Natural killer cell (primary cell): ENCODE results near the gene ARHGDIG. TPM values are rescaled to one million over a fixed set of nuclear protein-coding genes. Genes with fewer than 3 reads are reported as not detected.

Experiments
- ATAC-seq, 3 donors: fragments of 150-1000 bp in 2 of 3; fragments of 200-7000 bp in 1 of 3; cut with Tn5 transposase; 1 replicate in 1 of 3; 2 replicates in 2 of 3; pipeline ENCODE4 v1.10.0; 2021; ENCODE audit warnings: mild to moderate bottlenecking in 2 of 3, moderate library complexity in 2 of 3
- DNase-seq, 2 donors: peaks; one replicate each; pipeline versions ENCODE4 v3.0.0 to v3.0.0-alpha.2; 2013 to 2021; ENCODE audit warnings: mixed read lengths in 1 of 2
- H3K27ac ChIP-seq: one replicate; pipeline ENCODE4 v1.5.1; 2013; ENCODE audit warnings: mild to moderate bottlenecking, low read length
- H3K27me3 ChIP-seq: one replicate; pipeline ENCODE4 v1.6.1; 2013; ENCODE audit warnings: low read length; ENCODE audit not compliant: control insufficient read depth, insufficient read depth
- H3K36me3 ChIP-seq: one replicate; pipeline ENCODE4 v1.6.1; 2013; ENCODE audit warnings: low read length; ENCODE audit not compliant: control insufficient read depth, insufficient read depth
- H3K4me1 ChIP-seq: one replicate; pipeline ENCODE4 v1.6.1; 2013; ENCODE audit warnings: low read length; ENCODE audit not compliant: control insufficient read depth, insufficient read depth
- H3K4me3 ChIP-seq: one replicate; pipeline ENCODE4 v1.5.1; 2013; ENCODE audit warnings: low read length
- H3K9me3 ChIP-seq: one replicate; pipeline ENCODE4 v1.6.1; 2013; ENCODE audit warnings: low read length; ENCODE audit not compliant: control insufficient read depth, insufficient read depth
- H3K27ac Mint-ChIP-seq, 2 donors: one replicate each; pipeline ENCODE4 v1.8.0; 2022; ENCODE audit warnings: mild to moderate bottlenecking in 2 of 2, mixed read lengths in 2 of 2, moderate library complexity in 1 of 2
- H3K27me3 Mint-ChIP-seq, 2 donors: one replicate each; pipeline ENCODE4 v1.8.0; 2022; ENCODE audit warnings: low read depth in 2 of 2, mixed read lengths in 2 of 2
- H3K36me3 Mint-ChIP-seq: one replicate; pipeline ENCODE4 v1.8.0; 2022; ENCODE audit warnings: mixed read lengths
- H3K4me1 Mint-ChIP-seq, 2 donors: one replicate each; pipeline ENCODE4 v1.8.0; 2022; ENCODE audit warnings: mixed read lengths in 2 of 2
- H3K4me3 Mint-ChIP-seq: one replicate; pipeline ENCODE4 v1.8.0; 2022; ENCODE audit warnings: mild to moderate bottlenecking, moderate library complexity, mixed read lengths
- H3K9me3 Mint-ChIP-seq, 2 donors: one replicate each; pipeline ENCODE4 v1.8.0; 2022; ENCODE audit warnings: mixed read lengths in 2 of 2
- CTCF ChIP-seq: fragments of 200-600 bp; IDR thresholded peaks from one replicate; pipeline ENCODE4 v1.8.0; 2022; ENCODE audit warnings: antibody characterized with exemption
- WGBS: methylation state at CpG from one replicate; pipeline ENCODE4 v1.1.7; 2013; ENCODE audit warnings: missing lambda C conversion rate; ENCODE audit not compliant: insufficient coverage; 5-methylcytosine and 5-hydroxymethylcytosine counted together
- intact Hi-C: fragments of 100-400 bp; cut with micrococcal nuclease; formaldehyde crosslinking; loops from one replicate; pipeline ENCODE4 v1.14.2; 2022
- total RNA-seq, 4 donors: library from RNA; stranded (reverse); fragments of 120-200 nt in 1 of 4; gene quantifications; one replicate each; pipeline versions ENCODE4 v1.2.3 to v1.2.4, GENCODE V29; 2013 to 2022

Gene ARHGDIG
- total RNA-seq, 3 donors from 2014 or later (not counting 1 experiment from before 2014, with no cell fraction given) = 0.49 to 1.4 TPM; not detected in 1

GRCh38 chr16:239948-240277 is 40.5 kb upstream of the ARHGDIG start:
- no peak for ATAC-seq
- no peak for TF ChIP-seq CTCF
- no peaks in the 10 kb centered on the region for H3K27me3 ChIP-seq
- no peak overlapping the region for H3K4me3 ChIP-seq
- Mint-ChIP-seq H3K27ac (peak overlapping the region in 1 of 2 donors; percentile 63), H3K36me3 (no peaks in the 10 kb centered on the region), H3K27me3 (no peaks in the 10 kb centered on the region), H3K4me1 (peaks cover 35 to 46% of the 10 kb centered on the region in 2 donors), H3K4me3 (peak overlapping the region; percentile 19), H3K9me3 (no peaks in the 10 kb centered on the region)
- no peak overlapping the region for H3K27ac ChIP-seq
- H3K36me3 ChIP-seq = no peaks in the 10 kb centered on the region
- intact Hi-C loops = no loop called here
- peaks cover 39% of the 10 kb centered on the region for H3K4me1 ChIP-seq
- 97% methylated on average over 3 of the region's 3 CpGs for WGBS
- H3K9me3 ChIP-seq = no peaks in the 10 kb centered on the region
- no peak for DNase-seq

- Mint-ChIP-seq H3K27ac (peak overlapping the region in 1 of 2 donors; percentile 63), H3K27me3 (no peaks in the 10 kb centered on the region), H3K4me3 (peak overlapping the region; percentile 42), H3K9me3 (no peaks in the 10 kb centered on the region), H3K4me1 (peaks cover 28 to 43% of the 10 kb centered on the region in 2 donors), H3K36me3 (no peaks in the 10 kb centered on the region)
- Histone ChIP-seq H3K27me3 (no peaks in the 10 kb centered on the region), H3K36me3 (no peaks in the 10 kb centered on the region), H3K9me3 (no peaks in the 10 kb centered on the region), H3K4me3 (no peak overlapping the region), H3K4me1 (peaks cover 33% of the 10 kb centered on the region), H3K27ac (no peak overlapping the region)
- ATAC-seq (peak in 2 of 3 donors; percentile 53 to 62), DNase-seq (no peak)
- TF ChIP-seq CTCF = no peak
- WGBS = 39% methylated on average over 8 of the region's 8 CpGs
- intact Hi-C loops = no loop called here
Observed at GRCh38 chr16:240559-240958, 39.8 kb upstream of the ARHGDIG start.

- Histone ChIP-seq H3K27me3 (no peaks in the 10 kb centered on the region), H3K36me3 (no peaks in the 10 kb centered on the region), H3K9me3 (no peaks in the 10 kb centered on the region), H3K4me1 (peaks cover 35% of the 10 kb centered on the region), H3K27ac (no peak overlapping the region), H3K4me3 (no peak overlapping the region)
- TF ChIP-seq CTCF = no peak
- no peak overlapping the region for H3K27ac Mint-ChIP-seq
- no peaks in the 10 kb centered on the region for H3K27me3 Mint-ChIP-seq
- intact Hi-C loops = no loop called here
- no peaks in the 10 kb centered on the region for H3K36me3 Mint-ChIP-seq
- no peaks in the 10 kb centered on the region for H3K9me3 Mint-ChIP-seq
- peak in 1 of 3 donors; percentile 35 for ATAC-seq
- no peak overlapping the region for H3K4me3 Mint-ChIP-seq
- WGBS = 79% methylated on average over 7 of the region's 10 CpGs
- peaks cover 32 to 48% of the 10 kb centered on the region in 2 donors for H3K4me1 Mint-ChIP-seq
- DNase-seq = no peak
Observed at GRCh38 chr16:242281-242680, 38.1 kb upstream of the ARHGDIG start.

- Mint-ChIP-seq H3K9me3 (no peaks in the 10 kb centered on the region), H3K4me1 (peaks cover 32 to 56% of the 10 kb centered on the region in 2 donors), H3K4me3 (no peak overlapping the region), H3K27ac (peak overlapping the region in 1 of 2 donors; percentile 13), H3K27me3 (no peaks in the 10 kb centered on the region), H3K36me3 (no peaks in the 10 kb centered on the region)
- no peak overlapping the region for H3K27ac ChIP-seq
- no peak for TF ChIP-seq CTCF
- WGBS = 85% methylated on average over 4 of the region's 4 CpGs
- H3K27me3 ChIP-seq = no peaks in the 10 kb centered on the region
- DNase-seq (no peak), ATAC-seq (no peak)
- no peak overlapping the region for H3K4me3 ChIP-seq
- no peaks in the 10 kb centered on the region for H3K9me3 ChIP-seq
- intact Hi-C loops = no loop called here
- H3K36me3 ChIP-seq = no peaks in the 10 kb centered on the region
- H3K4me1 ChIP-seq = peaks cover 38% of the 10 kb centered on the region
Observed at GRCh38 chr16:243348-243747, 37.0 kb upstream of the ARHGDIG start.
